Fibroblast of upper back skin (primary cell): ENCODE measurements around the gene SNRPA1.

Experiments used
- DNase-seq: peaks from one replicate; pipeline ENCODE4 v3.0.0-alpha.2; 2013

SNRPA1 gene

DNA sequence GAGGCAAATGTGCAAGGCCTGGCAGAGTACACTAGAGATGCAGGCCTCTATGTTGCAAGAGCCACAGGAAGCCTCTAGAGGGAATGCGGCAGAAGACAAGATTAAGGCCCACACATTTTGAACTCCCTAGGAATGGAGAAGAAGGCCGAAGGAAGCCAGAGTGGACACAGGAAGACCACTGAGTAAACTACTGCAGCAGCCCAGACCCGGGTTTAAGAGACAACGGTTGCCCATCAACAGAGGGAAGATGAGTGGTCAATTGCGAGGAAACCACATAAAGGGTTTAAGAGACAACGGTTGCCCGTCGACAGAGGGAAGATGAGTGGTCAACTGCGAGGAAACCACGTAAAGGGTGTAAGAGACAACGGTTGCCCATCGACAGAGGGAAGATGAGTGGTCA is 57.8 kb downstream of the SNRPA1 start:
- no peak for DNase-seq

DNA sequence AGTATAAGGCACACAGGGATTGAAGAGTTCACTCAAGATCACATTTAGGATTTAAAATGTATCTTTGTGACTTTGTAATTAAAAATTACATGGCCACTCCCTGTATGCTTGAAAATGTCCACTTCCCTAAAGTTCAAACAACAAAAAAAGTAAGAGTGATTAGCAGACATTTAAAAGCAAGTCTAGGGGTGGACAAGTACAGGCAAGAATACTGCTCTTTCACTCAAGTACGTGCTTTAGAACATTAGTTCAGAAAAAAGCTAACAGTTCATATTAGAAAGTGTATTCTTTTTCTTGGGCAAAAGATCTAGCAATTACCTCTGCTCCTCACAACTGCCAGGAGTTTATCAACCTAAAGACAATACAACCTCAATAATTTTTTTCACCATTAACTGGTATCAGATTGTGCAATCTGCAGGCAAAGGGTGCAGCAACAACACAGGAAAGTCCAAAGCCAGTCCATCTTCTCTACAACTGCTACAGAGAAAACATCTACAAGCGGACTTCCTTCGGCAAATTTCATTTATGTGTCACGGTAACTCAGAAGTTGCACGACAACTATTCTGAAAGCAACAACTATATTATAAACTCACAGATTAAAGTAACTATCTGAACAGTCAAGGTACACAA is 61.3 kb downstream of the SNRPA1 start:
- no peak for DNase-seq

DNA sequence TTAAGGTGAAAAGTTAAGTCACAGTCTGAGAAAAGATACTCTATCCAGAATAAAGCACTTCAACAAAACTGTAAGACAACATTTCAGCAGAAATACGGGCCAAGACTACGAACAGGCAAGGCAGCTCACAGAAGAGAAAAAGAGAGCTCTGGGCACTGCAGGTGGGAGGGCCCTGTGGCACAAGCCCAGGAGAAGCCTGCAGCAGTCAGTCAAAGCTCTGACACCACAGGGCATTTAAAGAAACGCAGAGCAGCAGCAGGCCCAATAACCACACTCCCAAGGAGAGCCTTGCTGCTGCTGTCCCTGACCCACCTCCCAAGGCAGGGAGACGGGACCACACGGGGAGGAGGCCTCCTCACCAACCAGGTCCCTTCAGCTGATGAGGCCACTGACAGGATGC is 62.4 kb downstream of the SNRPA1 start:
- DNase-seq = no peak
